ENCODE results near the gene RNASET2. TPM values are rescaled to one million over a fixed set of nuclear protein-coding genes. Genes with fewer than 3 reads are reported as not detected.

The RNASET2 gene
- total and polyA plus RNA-seq, 2 of the 13 experiments (the other 11 are each of a cell fraction or from before 2014, with no cell fraction given): 44.6 to 597 TPM

GRCh38 chr6:166997348-166997747 is 41.0 kb upstream of the RNASET2 start (continued):
- TF ChIP-seq ZNF639 (CRISPR knock-in tag; conservative IDR thresholded peaks at IDR 0.05): no peak
- TF ChIP-seq RELA (CRISPR knock-in tag; IDR thresholded peaks at IDR 0.05): no peak
- no peak for TF ChIP-seq NCOA5 (CRISPR knock-in tag; IDR thresholded peaks at IDR 0.05)
- no peak for TF ChIP-seq MIER3 (CRISPR knock-in tag; IDR thresholded peaks at IDR 0.05; ENCODE audit: borderline replicate concordance)
- TF ChIP-seq FOXA1 (IDR thresholded peaks at IDR 0.05): no peak
- TF ChIP-seq FOXA1 (CRISPR knock-in tag; IDR thresholded peaks at IDR 0.05): peak; percentile 3; the same call in 1 of the 2 replicates
- TF ChIP-seq NFKB2 (CRISPR knock-in tag; IDR thresholded peaks at IDR 0.05; ENCODE audit: borderline replicate concordance): no peak
- no peak for TF ChIP-seq STAG1 (CRISPR knock-in tag; IDR thresholded peaks at IDR 0.05)
- TF ChIP-seq PAXIP1 (CRISPR knock-in tag; conservative IDR thresholded peaks at IDR 0.05): no peak
- TF ChIP-seq ZNF891 (CRISPR knock-in tag; IDR thresholded peaks at IDR 0.05): no peak
- no peak for TF ChIP-seq ZBTB25 (CRISPR knock-in tag; IDR thresholded peaks at IDR 0.05)
- TF ChIP-seq ISX (CRISPR knock-in tag; conservative IDR thresholded peaks at IDR 0.05): no peak
- TF ChIP-seq MIER2 (CRISPR knock-in tag; IDR thresholded peaks at IDR 0.05): no peak
- no peak for TF ChIP-seq ZNF253 (CRISPR knock-in tag; IDR thresholded peaks at IDR 0.05; ENCODE audit: borderline replicate concordance)
- no peak for TF ChIP-seq GMEB2 (CRISPR knock-in tag; IDR thresholded peaks at IDR 0.05; ENCODE audit: low read depth)
- TF ChIP-seq ZNF512B (CRISPR knock-in tag; IDR thresholded peaks at IDR 0.05; ENCODE audit: borderline replicate concordance): no peak
- no peak for TF ChIP-seq SIN3B (IDR thresholded peaks at IDR 0.05; ENCODE audit: low read length)
- TF ChIP-seq ZNF276 (CRISPR knock-in tag; IDR thresholded peaks at IDR 0.05; ENCODE audit: low read depth): no peak
- no peak for TF ChIP-seq NR3C1 (CRISPR knock-in tag; IDR thresholded peaks at IDR 0.05)

Data from HepG2 (cell line).